ENCODE data around the gene MRGPRE.

The MRGPRE gene

DNA sequence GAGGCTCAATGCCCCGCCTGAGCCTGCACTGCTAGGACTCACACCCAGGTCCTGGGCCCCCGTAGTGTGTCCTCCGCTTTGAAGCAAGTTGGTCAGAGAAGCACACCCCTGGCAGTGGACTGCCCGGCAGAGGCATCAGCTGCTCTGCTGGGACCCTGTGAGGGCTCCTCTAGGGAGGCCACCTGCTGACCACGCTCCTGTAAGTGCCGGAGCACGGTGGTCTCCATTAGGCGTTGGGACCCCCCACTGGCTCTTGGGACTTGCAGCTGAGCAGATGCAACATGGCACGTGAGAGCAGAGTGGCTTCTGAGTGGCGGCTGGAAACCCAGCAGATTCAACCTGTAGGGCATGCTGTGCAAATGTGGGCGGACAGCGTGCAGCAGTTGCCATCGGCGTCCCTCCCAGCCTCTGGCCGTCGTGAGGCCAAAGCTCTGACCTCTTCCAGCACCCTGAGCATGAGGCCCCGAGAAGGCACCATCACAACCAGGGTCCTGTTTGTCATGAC lies 30.5 kb downstream of the MRGPRE start:
- Histone ChIP-seq H3K4me3 (replicated peaks; ENCODE audit: insufficient read depth, low read length) (no peak overlapping the region), H3K27me3 (ENCODE audit: insufficient read depth, poor library complexity, severe bottlenecking) (peaks cover 32% of the 10 kb centered on the region), H3K27ac (replicated peaks) (no peak overlapping the region)
- TF ChIP-seq, protein P1, sequence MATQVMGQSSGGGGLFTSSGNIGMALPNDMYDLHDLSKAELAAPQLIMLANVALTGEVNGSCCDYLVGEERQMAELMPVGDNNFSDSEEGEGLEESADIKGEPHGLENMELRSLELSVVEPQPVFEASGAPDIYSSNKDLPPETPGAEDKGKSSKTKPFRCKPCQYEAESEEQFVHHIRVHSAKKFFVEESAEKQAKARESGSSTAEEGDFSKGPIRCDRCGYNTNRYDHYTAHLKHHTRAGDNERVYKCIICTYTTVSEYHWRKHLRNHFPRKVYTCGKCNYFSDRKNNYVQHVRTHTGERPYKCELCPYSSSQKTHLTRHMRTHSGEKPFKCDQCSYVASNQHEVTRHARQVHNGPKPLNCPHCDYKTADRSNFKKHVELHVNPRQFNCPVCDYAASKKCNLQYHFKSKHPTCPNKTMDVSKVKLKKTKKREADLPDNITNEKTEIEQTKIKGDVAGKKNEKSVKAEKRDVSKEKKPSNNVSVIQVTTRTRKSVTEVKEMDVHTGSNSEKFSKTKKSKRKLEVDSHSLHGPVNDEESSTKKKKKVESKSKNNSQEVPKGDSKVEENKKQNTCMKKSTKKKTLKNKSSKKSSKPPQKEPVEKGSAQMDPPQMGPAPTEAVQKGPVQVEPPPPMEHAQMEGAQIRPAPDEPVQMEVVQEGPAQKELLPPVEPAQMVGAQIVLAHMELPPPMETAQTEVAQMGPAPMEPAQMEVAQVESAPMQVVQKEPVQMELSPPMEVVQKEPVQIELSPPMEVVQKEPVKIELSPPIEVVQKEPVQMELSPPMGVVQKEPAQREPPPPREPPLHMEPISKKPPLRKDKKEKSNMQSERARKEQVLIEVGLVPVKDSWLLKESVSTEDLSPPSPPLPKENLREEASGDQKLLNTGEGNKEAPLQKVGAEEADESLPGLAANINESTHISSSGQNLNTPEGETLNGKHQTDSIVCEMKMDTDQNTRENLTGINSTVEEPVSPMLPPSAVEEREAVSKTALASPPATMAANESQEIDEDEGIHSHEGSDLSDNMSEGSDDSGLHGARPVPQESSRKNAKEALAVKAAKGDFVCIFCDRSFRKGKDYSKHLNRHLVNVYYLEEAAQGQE (IDR thresholded peaks at IDR 0.05; ENCODE audit: insufficient replicate concordance, low read depth), result no peak
- TF ChIP-seq GABPA (IDR thresholded peaks at IDR 0.05; ENCODE audit: low read depth) (no peak), POLR2AphosphoS5 (IDR thresholded peaks at IDR 0.05; ENCODE audit: low read depth) (no peak), SPI1 (IDR thresholded peaks at IDR 0.05; ENCODE audit: borderline replicate concordance, low read depth) (no peak)
- TF ChIP-seq, protein P2, sequence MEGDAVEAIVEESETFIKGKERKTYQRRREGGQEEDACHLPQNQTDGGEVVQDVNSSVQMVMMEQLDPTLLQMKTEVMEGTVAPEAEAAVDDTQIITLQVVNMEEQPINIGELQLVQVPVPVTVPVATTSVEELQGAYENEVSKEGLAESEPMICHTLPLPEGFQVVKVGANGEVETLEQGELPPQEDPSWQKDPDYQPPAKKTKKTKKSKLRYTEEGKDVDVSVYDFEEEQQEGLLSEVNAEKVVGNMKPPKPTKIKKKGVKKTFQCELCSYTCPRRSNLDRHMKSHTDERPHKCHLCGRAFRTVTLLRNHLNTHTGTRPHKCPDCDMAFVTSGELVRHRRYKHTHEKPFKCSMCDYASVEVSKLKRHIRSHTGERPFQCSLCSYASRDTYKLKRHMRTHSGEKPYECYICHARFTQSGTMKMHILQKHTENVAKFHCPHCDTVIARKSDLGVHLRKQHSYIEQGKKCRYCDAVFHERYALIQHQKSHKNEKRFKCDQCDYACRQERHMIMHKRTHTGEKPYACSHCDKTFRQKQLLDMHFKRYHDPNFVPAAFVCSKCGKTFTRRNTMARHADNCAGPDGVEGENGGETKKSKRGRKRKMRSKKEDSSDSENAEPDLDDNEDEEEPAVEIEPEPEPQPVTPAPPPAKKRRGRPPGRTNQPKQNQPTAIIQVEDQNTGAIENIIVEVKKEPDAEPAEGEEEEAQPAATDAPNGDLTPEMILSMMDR (IDR thresholded peaks at IDR 0.05; ENCODE audit: insufficient read depth, low read length), result no peak
- no peak for DNase-seq (ENCODE audit: low read depth in 1 of 2, low spot score in 1 of 2)

DNA sequence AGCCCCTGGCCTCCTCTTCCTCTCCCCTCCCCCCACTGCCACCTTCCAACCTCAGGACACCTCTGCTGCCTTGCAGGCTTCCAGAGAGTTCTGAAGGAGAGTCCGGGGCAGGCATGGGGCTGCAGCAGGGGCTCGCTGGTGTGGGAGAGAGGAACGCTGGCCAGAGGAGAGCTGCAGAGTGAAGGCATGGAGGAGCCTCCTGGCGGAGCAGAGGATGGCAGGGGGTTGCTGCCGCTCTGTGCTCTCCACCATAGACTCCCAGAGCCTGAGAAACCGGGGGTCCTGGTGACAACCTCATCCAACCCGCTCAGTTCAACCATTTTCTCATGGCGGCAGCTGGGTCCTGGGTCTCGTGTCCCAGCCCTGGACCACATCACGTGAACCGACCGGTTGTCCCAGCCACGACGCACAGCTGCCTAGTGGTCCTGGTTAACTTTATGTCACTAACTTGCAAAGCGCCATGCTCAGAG lies 31.1 kb downstream of the MRGPRE start:
- TF ChIP-seq, protein P2 (IDR thresholded peaks at IDR 0.05; ENCODE audit: insufficient read depth, low read length), result no peak
- TF ChIP-seq GABPA (IDR thresholded peaks at IDR 0.05; ENCODE audit: low read depth), result no peak
- TF ChIP-seq, protein P1 (IDR thresholded peaks at IDR 0.05; ENCODE audit: insufficient replicate concordance, low read depth), result no peak
- TF ChIP-seq POLR2AphosphoS5 (IDR thresholded peaks at IDR 0.05; ENCODE audit: low read depth), result no peak
- TF ChIP-seq SPI1 (IDR thresholded peaks at IDR 0.05; ENCODE audit: borderline replicate concordance, low read depth), result no peak
- Histone ChIP-seq H3K27ac (replicated peaks) (no peak overlapping the region), H3K27me3 (ENCODE audit: insufficient read depth, poor library complexity, severe bottlenecking) (peaks cover 32% of the 10 kb centered on the region), H3K4me3 (replicated peaks; ENCODE audit: insufficient read depth, low read length) (no peak overlapping the region)
- no peak for DNase-seq (ENCODE audit: low read depth in 1 of 2, low spot score in 1 of 2)

DNA sequence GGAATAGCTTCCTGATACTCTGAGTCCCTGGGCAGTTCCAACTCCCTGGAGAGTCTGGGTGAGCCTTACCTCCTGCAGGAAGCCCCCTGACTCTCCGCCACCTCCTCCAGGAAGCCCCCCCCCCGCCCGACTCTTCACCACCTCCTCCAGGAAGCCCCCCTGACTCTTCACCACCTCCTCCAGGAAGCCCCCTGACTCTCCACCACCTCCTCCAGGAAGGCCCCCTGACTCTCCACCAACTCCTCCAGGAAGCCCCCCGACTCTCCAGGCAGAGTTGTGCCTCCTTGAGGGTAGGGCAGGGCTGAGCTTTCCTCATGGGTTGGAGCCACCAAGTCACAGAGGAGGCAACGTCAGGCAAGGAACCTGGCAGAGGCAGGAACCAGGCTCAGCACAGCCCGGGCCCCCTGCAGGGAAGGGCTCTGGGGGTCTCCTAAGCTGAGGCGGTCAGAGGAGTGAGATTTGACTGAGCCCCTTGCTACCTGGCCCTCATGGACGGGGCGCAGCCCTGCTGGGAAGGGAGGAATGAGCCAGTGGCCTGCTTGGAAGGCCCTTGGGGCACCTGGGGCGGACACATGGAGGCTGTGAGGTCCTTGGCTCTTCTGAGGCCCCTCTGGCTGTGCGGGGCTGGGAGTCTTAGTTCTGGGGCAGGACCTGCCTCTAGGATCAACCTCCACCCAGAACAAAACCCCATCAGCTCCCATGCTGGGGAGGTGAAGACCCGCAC lies 31.7 kb downstream of the MRGPRE start:
- TF ChIP-seq SPI1 (IDR thresholded peaks at IDR 0.05; ENCODE audit: borderline replicate concordance, low read depth) (no peak), POLR2AphosphoS5 (IDR thresholded peaks at IDR 0.05; ENCODE audit: low read depth) (no peak), GABPA (IDR thresholded peaks at IDR 0.05; ENCODE audit: low read depth) (no peak)
- TF ChIP-seq, protein P1 (IDR thresholded peaks at IDR 0.05; ENCODE audit: insufficient replicate concordance, low read depth), result no peak
- TF ChIP-seq, protein P2 (IDR thresholded peaks at IDR 0.05; ENCODE audit: insufficient read depth, low read length), result no peak
- Histone ChIP-seq H3K27ac (replicated peaks) (no peak overlapping the region), H3K4me3 (replicated peaks; ENCODE audit: insufficient read depth, low read length) (no peak overlapping the region), H3K27me3 (ENCODE audit: insufficient read depth, poor library complexity, severe bottlenecking) (peaks cover 32% of the 10 kb centered on the region)
- DNase-seq (ENCODE audit: low read depth in 1 of 2, low spot score in 1 of 2), result no peak
